ENCODE results near the gene LRRC32.

Gene LRRC32

GRCh38 chr11:76626266-76626665 is 44.3 kb downstream of the LRRC32 start:
- no peak overlapping the region for H3K4me3 ChIP-seq (replicated peaks in 1 of 2; ENCODE audit: low read depth in 2 of 2, low read length in 2 of 2)
- no peak for TF ChIP-seq CTCF (IDR thresholded peaks at IDR 0.05; ENCODE audit: low read depth, low read length)
- DNase-seq (ENCODE audit: low read depth in 2 of 2): no peak

- H3K4me3 ChIP-seq (replicated peaks in 1 of 2; ENCODE audit: low read depth in 2 of 2, low read length in 2 of 2): no peak overlapping the region
- no peak for TF ChIP-seq CTCF (IDR thresholded peaks at IDR 0.05; ENCODE audit: low read depth, low read length)
- DNase-seq (ENCODE audit: low read depth in 2 of 2): peak in 1 of 2 donors; percentile 26
These were observed 44.9 kb downstream of the LRRC32 start for GRCh38 chr11:76625472-76626186.

GRCh38 chr11:76624500-76625379 is 45.8 kb downstream of the LRRC32 start:
- TF ChIP-seq CTCF (IDR thresholded peaks at IDR 0.05; ENCODE audit: low read depth, low read length): no peak
- no peak for DNase-seq (ENCODE audit: low read depth in 2 of 2)
- H3K4me3 ChIP-seq (replicated peaks in 1 of 2; ENCODE audit: low read depth in 2 of 2, low read length in 2 of 2): no peak overlapping the region

GRCh38 chr11:76623884-76624419 is 46.6 kb downstream of the LRRC32 start:
- no peak for DNase-seq (ENCODE audit: low read depth in 2 of 2)
- H3K4me3 ChIP-seq (replicated peaks in 1 of 2; ENCODE audit: low read depth in 2 of 2, low read length in 2 of 2): no peak overlapping the region
- TF ChIP-seq CTCF (IDR thresholded peaks at IDR 0.05; ENCODE audit: low read depth, low read length): no peak

- DNase-seq (ENCODE audit: low read depth in 2 of 2): peak; percentile 68 to 94
- H3K4me3 ChIP-seq (replicated peaks in 1 of 2; ENCODE audit: low read depth in 2 of 2, low read length in 2 of 2): no peak overlapping the region
- TF ChIP-seq CTCF (IDR thresholded peaks at IDR 0.05; ENCODE audit: low read depth, low read length): no peak
These were observed 47.2 kb downstream of the LRRC32 start for GRCh38 chr11:76623171-76623883.

GRCh38 chr11:76622493-76623094 is 48.0 kb downstream of the LRRC32 start:
- TF ChIP-seq CTCF (IDR thresholded peaks at IDR 0.05; ENCODE audit: low read depth, low read length): no peak
- H3K4me3 ChIP-seq (replicated peaks in 1 of 2; ENCODE audit: low read depth in 2 of 2, low read length in 2 of 2): no peak overlapping the region
- DNase-seq (ENCODE audit: low read depth in 2 of 2): no peak

Data from cardiac fibroblast (primary cell).